GM06990 (cell line): ENCODE results near the gene GRIK2.

ENCODE experiments used
- DNase-seq: peaks from one replicate; pipeline ENCODE4 v3.0.0-alpha.2; 2011; ENCODE audit not compliant: insufficient read length; ENCODE audit errors: extremely low read depth
- H3K27me3 ChIP-seq: replicated peaks from 2 replicates; pipeline ENCODE4 v1.6.0; 2011; ENCODE audit warnings: low read length; ENCODE audit not compliant: control insufficient read depth, insufficient read depth
- H3K36me3 ChIP-seq: 2 replicates; pipeline ENCODE4 v1.5.1; 2011; ENCODE audit warnings: low read length; ENCODE audit not compliant: control insufficient read depth, insufficient read depth
- H3K4me3 ChIP-seq: replicated peaks from 2 replicates; pipeline ENCODE4 v1.5.1; 2011; ENCODE audit warnings: low read depth, mild to moderate bottlenecking, control low read depth, low read length
- CTCF ChIP-seq: IDR thresholded peaks from 2 replicates; pipeline ENCODE4 v1.5.1; 2011; ENCODE audit warnings: low read length, control low read depth, mild to moderate bottlenecking, inconsistent platforms; ENCODE audit not compliant: insufficient read depth, poor library complexity, severe bottlenecking

GRIK2 gene

GRCh38 chr6:101513181-101513580 is 119.7 kb downstream of the GRIK2 start:
- H3K27me3 ChIP-seq: no peaks in the 10 kb centered on the region
- TF ChIP-seq CTCF: no peak
- no peak overlapping the region for H3K4me3 ChIP-seq
- DNase-seq: no peak
- no peaks in the 10 kb centered on the region for H3K36me3 ChIP-seq

- no peak for DNase-seq
- Histone ChIP-seq H3K36me3 (no peaks in the 10 kb centered on the region), H3K4me3 (no peak overlapping the region), H3K27me3 (no peaks in the 10 kb centered on the region)
- TF ChIP-seq CTCF: no peak
Measured at GRCh38 chr6:101516578-101516977, 123.1 kb downstream of the GRIK2 start.

- TF ChIP-seq CTCF: no peak
- Histone ChIP-seq H3K36me3 (no peaks in the 10 kb centered on the region), H3K4me3 (no peak overlapping the region), H3K27me3 (no peaks in the 10 kb centered on the region)
- DNase-seq: no peak
Measured at GRCh38 chr6:101517632-101518031, 124.1 kb downstream of the GRIK2 start.

- H3K27me3 ChIP-seq: no peaks in the 10 kb centered on the region
- no peak overlapping the region for H3K4me3 ChIP-seq
- H3K36me3 ChIP-seq: no peaks in the 10 kb centered on the region
- DNase-seq: no peak
- no peak for TF ChIP-seq CTCF
Measured at GRCh38 chr6:101522254-101522653, 128.7 kb downstream of the GRIK2 start.

GRCh38 chr6:101527467-101527866 is 134.0 kb downstream of the GRIK2 start:
- H3K27me3 ChIP-seq: no peaks in the 10 kb centered on the region
- no peaks in the 10 kb centered on the region for H3K36me3 ChIP-seq
- no peak for DNase-seq
- no peak overlapping the region for H3K4me3 ChIP-seq
- no peak for TF ChIP-seq CTCF

GRCh38 chr6:101528801-101529200 is 135.3 kb downstream of the GRIK2 start:
- Histone ChIP-seq H3K36me3 (no peaks in the 10 kb centered on the region), H3K27me3 (no peaks in the 10 kb centered on the region), H3K4me3 (no peak overlapping the region)
- no peak for DNase-seq
- TF ChIP-seq CTCF: no peak
